Stimulated activated CD4-positive, alpha-beta T cell treated with anti-CD3 and anti-CD28 coated beads, Interleukin-15, amount 100 ng/mL, for 24 hours (primary cell): ENCODE data around the gene MRPS27.
A peak's percentile ranks its signal among the peaks of the same experiment; 100 is the strongest.
"Not testable (repeated sequence)": the region's sequence is repeated elsewhere in the genome, so short reads cannot be mapped to it uniquely, and the experiment has no call there.

Experiments
- DNase-seq: peaks from one replicate; pipeline ENCODE4 v3.0.0-alpha.2; 2020

Gene MRPS27

DNA sequence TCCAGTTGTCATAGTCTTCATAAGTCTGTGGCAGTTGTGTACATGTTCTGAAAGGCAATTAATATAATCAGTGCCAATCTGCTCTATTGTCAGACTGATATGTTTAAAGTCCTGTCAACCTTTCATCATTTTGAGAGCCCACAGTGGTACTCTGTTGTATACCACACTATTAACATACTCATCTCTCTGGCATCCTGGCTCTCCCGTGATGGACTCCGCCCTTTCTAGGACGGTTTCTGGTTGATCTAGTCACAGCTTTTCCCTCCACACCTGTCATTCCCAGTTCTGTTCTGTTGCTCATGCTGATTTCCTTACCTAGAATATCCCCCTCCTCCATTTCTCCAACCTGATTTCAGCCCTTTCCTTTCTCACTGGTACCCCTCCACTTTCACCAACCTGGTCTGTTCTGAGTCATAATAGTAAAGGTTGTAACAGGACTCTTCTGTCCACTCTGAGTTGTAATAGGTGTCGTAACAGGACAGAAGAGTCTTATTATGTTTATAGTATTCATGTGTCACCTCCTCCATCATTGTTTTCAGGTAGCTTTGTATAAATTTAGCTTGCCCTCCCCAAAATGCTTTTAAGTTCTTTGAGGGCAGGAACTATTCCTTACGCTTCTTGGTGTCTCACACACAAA, 4.3 kb upstream of the MRPS27 start:
- DNase-seq = no peak

DNA sequence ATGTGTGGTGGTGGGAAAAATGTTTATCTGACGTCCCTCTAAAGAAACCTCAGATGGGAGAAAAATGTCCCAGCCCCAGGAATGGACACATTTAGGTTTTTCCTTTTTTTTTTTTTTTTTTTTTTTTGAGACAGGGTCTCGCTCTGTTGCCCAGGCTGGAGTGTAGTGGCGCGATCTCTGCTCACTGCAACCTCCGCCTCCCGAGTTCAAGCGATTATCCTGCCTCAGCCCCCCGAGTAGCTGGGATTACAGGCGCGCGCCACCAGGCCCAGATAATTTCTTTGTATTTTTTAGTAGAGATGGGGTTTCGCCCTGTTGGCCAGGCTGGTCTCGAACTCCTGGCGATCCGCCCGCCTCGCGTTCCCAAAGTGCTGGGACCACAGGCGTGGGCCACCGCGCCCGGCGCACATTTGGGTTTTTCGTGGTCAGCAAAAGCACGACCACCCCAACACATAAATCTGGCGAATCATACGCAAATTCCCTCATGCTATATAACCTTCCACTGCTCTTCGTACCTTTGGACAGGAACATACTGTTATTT, 535 bp downstream of the MRPS27 start:
- peak; percentile 51 for DNase-seq

DNA sequence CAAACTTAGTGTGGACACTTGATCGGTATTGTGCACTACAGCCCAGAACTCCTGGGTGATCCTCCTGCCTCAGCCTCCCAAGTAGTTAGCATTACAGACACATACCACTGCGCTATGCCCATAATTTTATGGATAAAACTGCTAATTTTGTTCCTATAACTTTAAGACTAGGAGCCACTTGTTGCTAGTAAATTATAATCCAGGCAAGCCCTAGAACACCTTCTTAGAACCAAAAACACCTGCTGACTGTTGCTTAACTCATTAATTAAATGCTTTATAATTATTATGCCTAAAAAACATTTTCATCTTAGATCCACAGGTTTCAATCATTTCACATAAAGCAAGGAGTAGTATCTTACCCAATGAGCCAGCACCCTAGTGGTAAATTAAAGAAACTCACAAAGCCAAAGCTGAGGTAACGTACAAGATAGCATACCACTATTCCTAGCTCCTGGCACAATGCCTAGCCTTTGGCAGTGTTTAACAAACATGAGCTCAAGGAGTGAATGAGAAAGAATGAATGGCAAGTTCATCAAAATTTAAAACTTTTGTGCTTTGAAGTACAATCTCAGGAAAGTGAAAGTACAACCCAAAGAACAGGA, 5.4 kb downstream of the MRPS27 start:
- no peak for DNase-seq

DNA sequence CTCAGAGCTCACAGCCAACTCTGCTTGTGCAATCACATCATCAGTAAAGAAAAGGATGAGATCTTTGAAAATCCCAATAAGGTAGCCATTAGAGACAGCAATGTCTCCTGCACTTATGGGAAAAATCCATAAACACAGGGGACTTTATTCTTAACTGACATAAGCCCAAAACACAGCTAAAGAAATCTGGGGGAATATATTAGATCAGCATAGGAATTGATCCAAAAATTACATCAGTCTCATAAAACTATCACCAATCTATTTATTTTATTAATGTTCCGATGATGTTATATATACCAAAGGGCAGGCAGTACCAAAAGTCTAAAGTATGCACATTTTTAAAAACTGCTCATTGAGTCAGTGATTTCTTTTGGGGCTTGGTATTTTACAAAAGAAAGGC, 6.9 kb downstream of the MRPS27 start:
- DNase-seq = no peak

DNA sequence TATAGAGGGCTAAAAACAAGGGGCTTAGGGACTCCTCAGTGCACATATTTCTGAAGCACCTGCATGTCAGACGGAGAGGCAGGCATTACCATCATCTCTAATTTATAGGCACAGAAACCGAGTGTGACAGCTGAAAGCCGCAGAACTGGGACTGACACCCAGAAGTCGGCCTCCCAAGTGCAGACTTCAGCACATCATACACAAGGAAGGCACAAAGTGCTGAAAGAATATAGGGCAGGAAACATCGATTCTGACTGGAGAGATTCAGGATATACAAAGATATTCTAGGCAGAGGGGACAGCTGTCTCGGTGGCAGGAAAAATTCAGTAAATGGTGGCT, 11.2 kb downstream of the MRPS27 start:
- no peak for DNase-seq

DNA sequence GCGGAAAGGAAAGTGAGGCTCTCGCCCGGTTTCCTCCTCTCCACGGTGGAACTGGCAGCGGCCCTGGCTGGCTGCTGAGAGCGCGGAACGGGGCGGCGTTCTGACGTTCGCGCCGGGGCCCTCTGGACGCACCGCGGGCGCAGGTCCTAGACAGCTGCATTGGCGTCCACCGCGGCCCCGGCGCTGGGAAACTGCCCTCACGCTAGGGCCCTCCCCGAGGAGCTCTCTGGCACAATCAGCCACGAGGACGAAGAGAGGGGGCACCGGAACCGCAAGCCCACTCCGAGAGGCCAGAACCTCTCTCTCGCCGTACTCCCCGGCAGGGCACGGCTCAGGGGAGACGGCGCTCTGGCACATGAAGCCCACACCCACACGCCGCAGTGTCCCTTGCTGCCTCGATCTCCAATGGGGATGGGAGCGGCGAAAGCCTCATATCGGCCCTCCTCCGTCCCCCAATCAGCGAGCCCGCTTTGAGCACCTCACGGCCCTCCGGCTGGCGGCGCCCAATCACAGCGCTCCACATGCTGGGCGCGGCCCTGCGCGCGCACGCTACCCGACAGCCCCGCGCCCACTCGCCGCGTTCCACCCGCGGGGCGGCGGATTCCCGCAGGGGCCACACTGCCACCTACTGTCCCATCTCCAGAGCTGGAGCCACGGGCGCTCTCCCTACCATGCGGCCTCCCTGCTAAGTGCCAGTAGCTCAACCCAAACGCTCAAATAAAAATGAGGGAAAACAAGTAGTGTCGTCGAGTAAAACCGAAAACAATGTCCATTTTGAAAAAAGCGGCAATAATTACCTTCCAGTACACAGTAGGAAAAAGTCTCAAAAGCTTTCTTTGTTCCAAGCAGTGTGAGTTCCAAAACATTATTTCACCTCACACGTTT, 11.8 kb downstream of the MRPS27 start:
- DNase-seq = peak; percentile 97

DNA sequence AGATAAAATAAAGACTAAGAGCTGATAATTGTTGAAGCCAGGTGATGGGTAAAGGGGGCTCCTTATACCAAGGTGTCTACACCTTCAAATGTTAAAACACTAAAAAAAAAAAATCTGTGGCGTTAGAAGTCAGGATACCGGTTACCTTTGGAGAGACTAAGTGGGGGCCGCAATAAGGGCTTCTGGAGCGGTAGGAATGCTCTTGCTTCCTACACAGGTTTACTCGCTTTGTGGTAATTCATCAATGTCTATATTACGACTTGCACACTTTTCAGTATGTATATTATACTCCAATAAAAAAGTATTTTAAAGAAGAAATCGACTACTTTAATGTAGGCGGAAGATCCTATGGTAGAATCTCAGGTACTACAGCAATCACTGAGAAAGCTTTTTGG, 12.5 kb downstream of the MRPS27 start:
- no peak for DNase-seq

DNA sequence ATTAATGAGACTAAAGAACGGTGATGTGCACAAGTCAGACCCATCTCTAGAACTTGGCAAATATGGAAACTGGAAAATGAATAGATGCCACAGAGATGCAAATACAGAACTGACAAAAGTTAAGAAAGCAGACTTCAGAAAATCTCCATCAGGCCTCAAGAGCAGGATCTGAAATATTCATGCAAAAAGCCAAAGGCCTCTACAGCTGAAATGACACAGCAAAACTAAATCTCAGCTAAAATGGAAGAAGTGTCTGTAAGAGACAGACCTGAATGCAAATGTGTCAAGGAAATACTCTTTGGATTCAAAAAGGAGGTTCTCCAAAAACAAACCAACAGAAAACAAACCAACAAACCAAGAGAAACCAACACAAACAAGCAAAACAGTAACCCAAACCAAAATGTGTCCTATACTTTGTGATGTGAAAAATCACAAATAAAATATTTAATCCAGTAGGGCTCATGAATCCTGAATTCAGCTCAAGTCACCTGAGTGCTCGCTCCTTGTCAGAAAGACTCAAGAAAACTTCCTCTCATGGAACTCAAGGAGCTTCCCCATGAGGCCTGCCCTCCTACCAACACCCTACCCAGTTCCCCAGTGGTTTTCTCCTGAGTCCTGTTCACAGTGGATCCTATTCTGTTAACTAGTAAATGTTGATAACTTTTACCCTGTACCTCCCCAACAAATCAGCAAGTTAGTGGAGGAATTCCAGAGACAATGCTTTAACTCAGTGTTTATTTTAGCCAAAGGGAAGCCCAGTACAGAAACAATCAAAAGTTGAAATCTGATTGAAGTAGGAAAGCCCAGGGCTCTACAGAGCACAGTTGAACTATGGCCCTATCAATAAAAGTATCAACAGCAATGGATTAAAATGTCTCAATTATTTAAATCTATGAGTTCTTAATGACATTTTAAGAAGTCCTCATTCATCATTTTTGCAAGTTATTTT, 14.6 kb downstream of the MRPS27 start:
- DNase-seq = no peak

DNA sequence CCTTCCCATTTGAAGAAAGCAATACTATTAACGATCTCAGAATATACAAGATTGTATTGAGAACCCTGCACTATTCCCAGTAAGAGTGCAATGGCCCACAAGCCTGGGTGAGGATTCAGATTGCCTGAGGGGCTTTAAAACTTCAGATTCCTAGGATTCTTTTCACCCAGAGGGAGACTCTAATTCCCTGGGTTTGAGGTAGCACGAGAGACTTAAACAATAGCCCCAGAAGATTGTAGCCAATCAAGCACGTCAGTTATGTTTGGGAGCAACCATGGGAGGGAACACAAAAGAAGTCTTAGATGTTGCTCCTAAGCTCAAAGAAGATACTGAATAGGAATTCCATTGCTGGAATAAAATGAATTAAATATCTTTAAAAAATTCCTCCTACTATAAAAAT, 17.9 kb downstream of the MRPS27 start:
- DNase-seq = no peak

DNA sequence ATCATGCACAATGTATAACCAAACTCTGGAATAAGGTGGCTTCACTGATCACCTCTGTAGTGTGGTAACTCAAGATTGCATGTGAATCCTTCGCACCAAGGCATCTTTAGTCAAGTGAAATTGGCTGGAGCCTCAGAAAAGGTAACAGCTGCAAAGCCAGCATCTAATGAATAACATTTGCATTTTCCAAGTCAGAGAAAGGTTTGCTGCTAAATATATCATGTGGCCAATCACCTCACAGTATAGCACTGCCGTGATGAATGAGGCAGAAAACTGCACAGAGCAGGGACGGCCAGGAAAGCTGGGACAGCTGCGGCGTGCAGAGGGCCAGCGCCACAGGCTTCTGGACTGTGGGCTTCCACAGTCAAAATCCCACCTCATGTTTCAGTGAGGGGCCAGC, 18.5 kb downstream of the MRPS27 start:
- no peak for DNase-seq

DNA sequence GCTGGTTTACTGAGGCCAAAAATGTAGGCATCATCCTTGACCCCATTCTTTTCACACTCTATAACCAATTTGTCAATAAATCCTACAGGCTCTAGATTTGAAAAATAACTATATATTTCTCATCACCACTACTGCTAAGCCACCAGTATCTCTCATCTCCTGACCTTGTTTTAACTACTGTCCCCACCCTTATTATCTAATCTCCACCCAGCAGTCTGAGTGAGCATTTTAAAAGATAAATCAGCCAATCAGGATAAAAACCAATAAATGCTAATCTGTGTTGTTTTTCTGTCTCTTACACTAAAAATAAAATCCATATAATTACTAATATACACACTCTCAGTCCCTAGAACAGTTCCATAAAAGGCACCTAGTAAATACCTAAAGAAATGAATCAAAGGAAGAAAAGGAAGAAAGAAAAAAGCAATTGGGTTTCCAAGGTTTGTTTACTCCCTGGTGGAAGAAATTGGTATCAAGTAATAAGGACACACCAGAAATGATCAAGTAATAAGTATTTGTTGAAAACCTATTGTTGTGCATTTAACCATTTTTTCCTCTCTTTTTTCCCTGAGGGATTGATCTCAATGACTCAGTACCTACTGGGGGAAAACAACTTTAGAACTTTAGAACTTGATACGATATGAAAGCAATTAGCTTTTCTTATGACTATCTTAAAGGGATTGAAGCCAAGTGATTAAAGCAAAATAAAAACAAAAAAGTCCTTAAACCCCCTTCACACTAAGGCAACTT, 19.3 kb downstream of the MRPS27 start:
- no peak for DNase-seq

DNA sequence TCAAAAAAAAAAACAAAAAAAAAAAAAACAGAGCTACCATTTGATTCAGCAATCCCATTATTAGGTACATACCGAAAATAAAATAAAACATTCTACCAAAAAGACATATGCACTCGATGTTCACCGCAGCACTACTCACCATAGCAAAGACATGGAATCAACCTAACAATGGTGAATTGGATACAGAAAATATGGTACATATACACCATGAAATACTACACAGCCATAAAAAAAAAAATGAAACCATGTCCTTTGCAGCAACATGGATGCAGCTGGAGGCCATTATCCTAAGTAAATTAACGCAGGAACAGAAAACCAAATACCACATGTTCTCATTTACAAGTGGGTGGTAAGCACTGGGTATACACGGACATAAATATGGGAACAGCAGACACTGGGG, 21.3 kb downstream of the MRPS27 start:
- DNase-seq = no peak

DNA sequence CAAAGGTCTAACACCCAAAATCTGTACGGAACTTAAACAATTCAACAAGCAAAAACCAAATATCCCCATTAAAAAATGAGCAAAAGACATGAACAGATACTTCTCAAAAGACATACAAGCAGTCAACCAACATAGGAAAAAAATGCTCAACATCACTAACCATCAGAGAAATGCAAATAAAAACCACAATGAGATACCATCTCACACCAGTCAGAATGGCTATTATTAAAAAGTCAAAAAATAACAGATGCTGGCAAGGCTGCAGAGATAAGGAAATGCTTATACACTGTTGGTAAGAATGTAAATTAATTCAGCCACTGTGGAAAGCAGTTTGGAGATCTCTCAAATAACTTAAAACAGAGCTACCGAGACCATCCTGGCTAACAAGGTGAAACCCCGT, 21.9 kb downstream of the MRPS27 start:
- DNase-seq = not testable (repeated sequence)

DNA sequence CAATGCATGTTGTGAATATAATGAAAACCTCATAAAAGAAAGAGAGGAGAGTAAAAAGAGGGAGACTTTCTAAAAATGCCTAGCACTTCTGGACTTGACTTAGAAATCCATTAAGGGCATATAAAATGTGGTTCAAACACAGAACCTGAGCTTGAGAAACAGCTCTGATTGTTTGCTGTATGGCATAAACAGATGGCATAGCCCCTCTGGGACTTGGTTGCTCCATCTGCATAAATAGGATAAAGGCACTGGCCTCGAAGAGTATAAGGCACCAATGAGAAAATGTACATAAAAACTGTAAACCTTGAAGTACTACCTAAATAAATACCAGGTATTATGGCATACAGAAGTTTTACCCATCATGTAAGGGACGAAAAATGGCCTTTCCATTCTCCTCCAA, 23.8 kb downstream of the MRPS27 start:
- no peak for DNase-seq

DNA sequence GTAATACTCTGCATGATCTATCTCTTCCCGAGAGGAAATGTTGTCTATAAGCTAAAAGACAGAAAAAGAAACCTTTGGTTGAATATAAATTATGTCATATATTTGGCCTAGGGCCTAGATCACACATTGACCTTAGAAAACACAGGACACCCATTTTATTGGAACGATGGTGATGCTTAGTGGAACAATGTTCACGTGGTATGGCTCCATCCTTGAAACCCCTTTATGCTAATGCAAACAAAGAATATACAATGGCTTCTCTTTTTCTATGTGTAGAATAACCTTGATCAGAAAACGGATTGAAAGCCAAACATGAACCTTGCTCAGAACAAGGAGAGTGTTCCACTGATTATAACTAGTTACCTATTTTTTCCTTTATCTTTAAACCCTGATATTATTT, 24.5 kb downstream of the MRPS27 start:
- DNase-seq = no peak

DNA sequence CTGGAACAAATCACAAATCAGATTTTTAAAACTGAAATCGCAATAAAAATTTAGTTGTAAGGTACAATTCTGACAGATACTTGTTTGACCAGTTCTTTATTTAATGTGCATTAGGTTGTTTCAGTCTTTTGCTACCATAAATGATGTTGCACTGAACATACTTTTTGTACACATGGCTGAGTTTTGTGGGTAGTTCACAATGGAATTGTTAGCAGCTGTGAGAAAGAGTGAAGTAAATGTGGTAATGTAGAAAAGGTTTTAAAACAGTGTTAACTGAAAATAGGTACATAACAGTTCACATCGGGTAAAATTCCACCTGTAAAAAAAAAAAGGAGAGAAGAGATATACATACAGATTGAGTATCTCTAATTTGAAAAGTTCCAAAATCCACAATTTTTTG, 25.6 kb downstream of the MRPS27 start:
- DNase-seq = no peak

DNA sequence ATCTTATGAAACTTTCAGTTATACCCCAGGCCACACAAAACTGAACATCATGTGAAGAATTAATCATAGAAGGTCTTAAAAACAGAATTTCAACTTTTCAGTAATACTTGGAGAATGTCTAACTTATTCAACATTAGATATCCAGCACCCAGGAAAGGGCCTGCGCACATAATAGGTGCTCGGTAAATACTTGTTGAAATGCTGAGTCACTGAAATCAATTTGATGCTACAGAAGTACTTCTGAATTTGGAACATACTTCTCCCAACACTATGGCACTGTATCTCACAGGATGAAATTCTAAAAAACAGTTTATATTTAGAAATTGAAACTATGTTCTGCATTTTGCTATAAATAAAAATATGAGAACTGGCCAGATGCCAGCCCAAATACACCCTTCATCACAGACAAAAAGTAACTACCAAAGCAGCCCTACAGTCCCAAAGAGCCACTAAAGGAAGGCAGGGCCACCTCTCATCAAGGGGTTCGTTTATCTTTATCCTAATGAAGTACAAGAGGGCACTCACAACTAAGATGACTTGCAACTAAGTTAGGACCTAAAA, 26.5 kb downstream of the MRPS27 start:
- DNase-seq = no peak

DNA sequence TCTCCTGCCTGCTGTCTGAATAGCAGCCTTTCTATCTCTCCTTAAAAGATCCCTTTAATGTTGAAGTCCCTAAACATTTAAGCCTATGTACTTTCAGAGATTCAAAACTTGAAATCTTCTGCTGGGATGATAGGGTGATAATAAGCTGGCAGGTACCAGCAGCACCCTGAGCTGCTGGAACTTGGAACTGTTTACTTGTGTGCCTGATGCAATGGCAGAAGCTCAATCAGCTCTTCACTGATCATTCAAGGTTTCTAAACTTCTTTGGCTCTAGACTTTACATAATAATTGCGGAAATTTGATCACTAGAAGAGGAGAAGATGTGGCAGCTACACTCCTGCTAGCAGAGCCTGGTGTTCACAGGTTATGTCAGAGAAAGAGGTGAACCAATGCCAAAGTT, 27.6 kb downstream of the MRPS27 start:
- no peak for DNase-seq

DNA sequence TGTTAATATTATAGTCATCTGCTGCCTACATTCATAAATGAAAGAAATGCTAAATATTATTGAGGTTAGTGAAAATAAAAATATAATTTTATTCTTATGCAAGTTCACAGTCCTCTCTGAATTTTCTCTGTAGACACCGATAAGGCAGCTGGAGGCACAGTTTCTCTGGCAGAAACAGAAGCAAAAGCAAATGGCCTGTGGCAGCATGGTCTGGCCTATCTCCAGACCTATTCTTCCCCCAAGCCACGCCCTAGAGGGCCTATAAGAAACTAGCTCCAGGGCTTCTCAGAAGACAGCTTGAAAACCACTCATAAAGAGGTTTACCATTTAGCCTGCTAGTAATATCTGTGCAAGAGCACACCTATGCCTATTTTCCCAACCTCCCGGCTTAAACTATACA, 28.4 kb downstream of the MRPS27 start:
- DNase-seq = no peak

DNA sequence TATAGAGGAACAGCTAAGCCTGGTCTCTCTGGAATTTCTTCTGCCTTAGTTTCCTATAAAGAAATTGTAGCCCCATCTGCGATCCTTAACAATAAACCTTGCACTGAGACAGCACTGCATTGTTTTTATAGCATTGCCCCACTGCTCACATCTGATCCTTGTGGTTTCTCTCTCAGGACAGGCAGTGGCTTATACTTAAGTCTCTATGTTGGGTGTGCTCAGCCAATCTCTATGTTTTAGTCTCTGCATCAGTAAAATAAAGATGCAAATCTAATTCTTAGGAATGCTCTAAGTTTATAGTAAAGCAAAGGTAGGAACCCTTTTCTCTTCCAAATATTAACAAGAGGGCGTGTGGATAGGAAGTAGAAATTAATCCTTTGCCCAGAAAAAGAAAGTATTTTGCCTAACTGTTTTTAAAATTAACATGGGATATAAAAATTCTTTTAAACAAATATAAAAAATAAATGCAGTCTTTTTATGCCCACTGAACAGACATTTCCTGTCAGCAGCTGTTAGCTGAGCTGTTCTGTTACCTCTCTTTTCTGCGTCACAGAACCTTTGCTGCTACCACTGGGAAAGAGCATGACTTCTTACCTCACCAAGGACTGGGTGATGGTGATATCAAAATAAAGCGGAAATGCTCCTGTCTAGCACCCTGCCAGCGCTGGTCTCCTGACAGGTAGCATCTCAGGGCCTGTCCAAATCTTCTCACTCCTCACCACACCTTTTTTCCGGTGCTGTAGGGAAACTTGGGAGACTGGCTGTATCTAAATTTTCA, 29.5 kb downstream of the MRPS27 start:
- DNase-seq = no peak

DNA sequence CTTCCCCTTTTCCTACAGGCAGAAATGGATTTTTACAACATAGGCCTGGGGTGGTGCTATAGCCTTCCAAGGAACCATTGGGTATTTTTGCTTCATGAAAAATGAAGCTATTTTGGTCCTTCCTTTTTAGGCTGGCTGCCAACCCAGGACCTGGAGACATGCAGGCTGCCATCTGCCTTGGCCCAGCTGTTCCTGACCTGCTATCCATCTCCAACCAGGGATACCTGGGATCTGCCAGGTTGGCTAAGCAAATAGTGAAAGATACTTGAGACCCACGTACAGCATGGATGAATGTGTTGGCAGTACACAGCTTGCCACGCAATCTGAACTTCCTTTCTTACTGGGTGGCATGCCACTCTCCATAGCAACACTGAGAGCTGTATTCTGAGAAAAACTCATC, 31.1 kb downstream of the MRPS27 start:
- DNase-seq = no peak
